ENCODE results near the gene MLXIP. TPM values are rescaled to one million over a fixed set of nuclear protein-coding genes. Genes with fewer than 3 reads are reported as not detected.
A peak's percentile ranks its signal among the peaks of the same experiment; 100 is the strongest.
"Not testable (repeated sequence)": the region's sequence is repeated elsewhere in the genome, so short reads cannot be mapped to it uniquely, and the experiment has no call there.

MLXIP gene
- total RNA-seq, 4 donors from 2014 or later: 34.0 to 70.1 (median 46.2) TPM

DNA sequence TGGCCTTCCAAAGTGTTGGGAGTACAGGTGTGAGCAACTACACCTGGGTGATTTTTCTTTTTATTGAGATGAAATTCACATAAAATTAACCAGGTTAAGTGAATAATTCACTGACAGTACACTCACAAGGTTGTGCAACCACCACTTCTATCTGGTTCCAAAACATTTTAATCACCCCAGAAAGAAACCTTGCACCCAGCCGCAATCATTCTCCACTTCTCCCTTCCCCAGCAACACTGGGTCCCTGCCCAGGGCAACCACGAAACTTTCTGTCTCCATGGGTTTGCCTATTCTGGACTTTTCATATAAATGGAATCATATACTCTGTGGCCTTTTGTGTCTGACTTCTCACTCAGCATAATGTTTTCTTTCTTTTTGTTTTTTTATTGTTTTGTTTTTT, 26.3 kb upstream of the MLXIP start:
- no peak for DNase-seq
- WGBS, 2 donors: 88 to 94% methylated on average over 2 of the region's 2 CpGs
- intact Hi-C loops (cut with DNase I): loop anchor here (5.0 kb wide), 1 partner anchor 145 kb away; no protein-coding TSS in a partner anchor
- Histone ChIP-seq H3K36me3 (no peaks in the 10 kb centered on the region), H3K27ac (no peak overlapping the region), H3K4me1 (peaks cover 0 to 9% of the 10 kb centered on the region in 2 donors), H3K9me3 (no peaks in the 10 kb centered on the region), H3K27me3 (no peaks in the 10 kb centered on the region), H3K4me3 (replicated peaks in 1 of 3) (no peak overlapping the region)
- no peak for TF ChIP-seq POLR2A (IDR thresholded peaks at IDR 0.05)
- TF ChIP-seq, protein P1, sequence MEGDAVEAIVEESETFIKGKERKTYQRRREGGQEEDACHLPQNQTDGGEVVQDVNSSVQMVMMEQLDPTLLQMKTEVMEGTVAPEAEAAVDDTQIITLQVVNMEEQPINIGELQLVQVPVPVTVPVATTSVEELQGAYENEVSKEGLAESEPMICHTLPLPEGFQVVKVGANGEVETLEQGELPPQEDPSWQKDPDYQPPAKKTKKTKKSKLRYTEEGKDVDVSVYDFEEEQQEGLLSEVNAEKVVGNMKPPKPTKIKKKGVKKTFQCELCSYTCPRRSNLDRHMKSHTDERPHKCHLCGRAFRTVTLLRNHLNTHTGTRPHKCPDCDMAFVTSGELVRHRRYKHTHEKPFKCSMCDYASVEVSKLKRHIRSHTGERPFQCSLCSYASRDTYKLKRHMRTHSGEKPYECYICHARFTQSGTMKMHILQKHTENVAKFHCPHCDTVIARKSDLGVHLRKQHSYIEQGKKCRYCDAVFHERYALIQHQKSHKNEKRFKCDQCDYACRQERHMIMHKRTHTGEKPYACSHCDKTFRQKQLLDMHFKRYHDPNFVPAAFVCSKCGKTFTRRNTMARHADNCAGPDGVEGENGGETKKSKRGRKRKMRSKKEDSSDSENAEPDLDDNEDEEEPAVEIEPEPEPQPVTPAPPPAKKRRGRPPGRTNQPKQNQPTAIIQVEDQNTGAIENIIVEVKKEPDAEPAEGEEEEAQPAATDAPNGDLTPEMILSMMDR (IDR thresholded peaks at IDR 0.05): no peak

DNA sequence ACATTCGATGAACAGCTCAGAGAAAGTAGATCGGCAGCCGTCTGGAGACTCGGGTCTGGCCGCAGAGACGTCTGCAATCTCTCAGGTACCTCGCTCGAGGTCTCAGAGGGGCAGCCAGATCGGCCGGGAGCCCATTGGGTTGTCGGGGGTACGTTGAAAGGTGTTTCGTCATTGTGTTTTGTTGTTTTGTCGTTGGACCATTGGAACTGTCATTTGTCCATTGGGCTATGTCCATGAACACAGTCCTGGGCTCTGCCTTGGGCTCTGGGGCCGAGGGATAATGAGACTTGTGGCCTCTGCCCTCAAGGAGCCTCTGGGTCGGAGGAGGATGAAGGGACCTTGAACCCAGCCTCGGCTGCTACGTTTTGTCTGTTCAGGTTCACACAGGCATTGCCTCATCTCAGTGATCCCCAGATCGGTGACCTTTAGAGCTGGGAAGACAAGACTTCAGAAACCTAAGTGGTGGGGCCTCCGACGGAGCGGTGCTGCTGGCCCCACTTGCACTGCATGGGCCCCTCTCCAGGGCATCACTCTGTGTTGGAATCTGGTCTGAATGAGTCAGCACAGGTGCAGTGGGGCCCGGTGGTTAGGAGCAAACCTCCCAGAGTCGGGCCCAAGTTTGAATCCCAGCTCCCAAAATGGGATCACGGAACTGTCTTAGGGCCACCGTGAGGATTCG, 23.6 kb upstream of the MLXIP start:
- H3K9me3 ChIP-seq: no peaks in the 10 kb centered on the region
- H3K4me1 ChIP-seq: peaks cover 0 to 9% of the 10 kb centered on the region in 2 donors
- H3K4me3 ChIP-seq (replicated peaks in 1 of 3): no peak overlapping the region
- H3K27ac ChIP-seq: no peak overlapping the region
- DNase-seq: no peak
- intact Hi-C loops (cut with DNase I): loop anchor here (5.0 kb wide), 1 partner anchor 142 kb away; no protein-coding TSS in a partner anchor
- no peak for TF ChIP-seq POLR2A (IDR thresholded peaks at IDR 0.05)
- TF ChIP-seq, protein P1 (IDR thresholded peaks at IDR 0.05): no peak
- no peaks in the 10 kb centered on the region for H3K27me3 ChIP-seq
- H3K36me3 ChIP-seq: no peaks in the 10 kb centered on the region
- 94% methylated on average over 26 to 27 of the region's 27 CpGs for WGBS, 2 donors

DNA sequence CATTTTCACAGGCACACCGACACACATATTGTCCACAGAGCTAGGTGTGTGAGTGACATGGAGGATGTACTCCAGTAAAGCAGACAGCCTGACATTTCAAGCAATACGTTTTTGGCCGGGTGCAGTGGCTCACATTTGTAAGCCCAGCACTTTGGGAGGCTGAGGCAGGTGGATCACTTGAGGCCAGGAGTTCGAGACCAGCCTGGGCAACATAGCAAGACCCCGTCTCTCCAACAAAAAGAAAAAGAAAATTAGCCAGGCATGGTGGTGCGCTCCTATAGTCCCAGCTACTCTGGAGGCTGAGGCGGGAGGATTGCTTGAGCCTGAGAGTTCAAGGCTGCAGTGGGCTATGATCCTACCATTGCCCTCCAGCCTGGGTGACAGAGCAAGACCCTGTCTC, 22.1 kb upstream of the MLXIP start:
- H3K36me3 ChIP-seq; H3K27ac ChIP-seq; H3K4me3 ChIP-seq (replicated peaks in 1 of 3); H3K4me1 ChIP-seq; H3K27me3 ChIP-seq; H3K9me3 ChIP-seq; DNase-seq: not testable (repeated sequence)
- 97 to 99% methylated on average over 7 of the region's 7 CpGs for WGBS, 2 donors
- intact Hi-C loops (cut with DNase I): loop anchor here (2.0 kb wide), 1 partner anchor 64 kb away; no protein-coding TSS in a partner anchor

DNA sequence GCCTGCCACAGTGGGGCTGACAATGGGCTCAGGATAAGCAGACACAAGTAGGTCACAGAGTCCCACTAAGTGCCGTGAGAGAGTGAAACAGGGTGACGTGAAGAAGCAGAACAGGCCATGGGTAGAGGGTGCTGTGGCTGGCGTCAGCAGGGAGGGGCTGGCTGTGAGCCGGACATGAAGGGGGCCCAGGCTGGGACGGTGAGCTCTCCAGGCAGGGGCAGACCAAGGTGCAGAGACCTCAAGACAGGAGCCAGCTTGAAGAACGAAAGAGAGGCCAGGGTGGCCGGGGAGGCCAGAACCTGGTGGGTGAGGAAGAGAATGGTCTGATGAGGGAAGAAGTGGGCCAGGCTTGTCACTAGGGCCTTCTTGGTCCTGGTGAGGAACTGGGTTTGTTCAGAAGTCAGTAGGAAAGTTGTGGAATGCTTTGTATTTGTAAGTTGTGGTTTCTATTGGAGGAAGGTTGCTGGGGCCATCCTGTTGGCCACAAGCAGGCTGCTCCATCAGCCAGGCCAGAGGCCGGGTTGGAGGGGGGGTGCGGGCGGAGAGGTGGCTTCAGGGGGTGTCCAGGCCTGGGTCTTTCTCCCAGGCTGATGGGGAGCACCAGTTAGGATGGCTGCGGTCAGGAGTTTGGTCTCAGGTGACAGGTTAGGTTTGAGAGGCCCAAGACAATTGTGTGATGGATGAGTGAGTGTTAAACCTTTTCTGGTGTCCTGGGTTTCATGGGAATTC, 21.4 kb upstream of the MLXIP start:
- peaks cover 3 to 14% of the 10 kb centered on the region in 2 donors for H3K4me1 ChIP-seq
- peak overlapping the region in 1 of 3 donors; percentile 12 for H3K27ac ChIP-seq
- TF ChIP-seq, protein P1 (IDR thresholded peaks at IDR 0.05): no peak
- TF ChIP-seq POLR2A (IDR thresholded peaks at IDR 0.05): no peak
- no peaks in the 10 kb centered on the region for H3K27me3 ChIP-seq
- no peak for DNase-seq
- intact Hi-C loops (cut with DNase I): loop anchor here (2.0 kb wide), 1 partner anchor 64 kb away; no protein-coding TSS in a partner anchor
- H3K36me3 ChIP-seq: no peaks in the 10 kb centered on the region
- no peak overlapping the region for H3K4me3 ChIP-seq (replicated peaks in 1 of 3)
- 93% methylated on average over 10 to 11 of the region's 11 CpGs for WGBS, 2 donors
- H3K9me3 ChIP-seq: no peaks in the 10 kb centered on the region

DNA sequence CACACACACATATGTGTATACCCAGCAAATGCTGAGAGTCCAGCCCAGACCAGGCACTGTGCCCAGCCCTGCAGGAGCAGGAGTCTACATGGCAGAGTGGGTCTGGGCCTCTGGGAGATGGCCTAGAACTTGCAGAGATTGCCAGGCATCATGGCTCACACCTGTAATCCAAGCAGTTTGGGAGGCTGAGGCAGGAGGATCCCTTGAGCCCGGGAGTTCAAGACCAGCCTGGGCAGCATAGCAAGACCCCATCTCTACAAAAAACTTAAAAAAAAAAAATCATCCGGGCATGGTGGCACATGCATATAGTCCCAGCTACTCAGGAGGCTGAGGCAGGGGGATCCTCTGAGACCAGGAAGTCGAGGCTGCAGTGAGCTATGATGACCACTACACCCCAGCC, 20.8 kb upstream of the MLXIP start:
- Histone ChIP-seq H3K4me1 (peaks cover 9 to 20% of the 10 kb centered on the region in 2 donors), H3K27me3 (no peaks in the 10 kb centered on the region), H3K36me3 (no peaks in the 10 kb centered on the region), H3K4me3 (replicated peaks in 1 of 3) (no peak overlapping the region), H3K9me3 (no peaks in the 10 kb centered on the region), H3K27ac (no peak overlapping the region)
- WGBS, 2 donors: 97 to 99% methylated on average over 3 of the region's 3 CpGs
- intact Hi-C loops (cut with DNase I): loop anchor here (2.0 kb wide), 1 partner anchor 63 kb away; no protein-coding TSS in a partner anchor
- TF ChIP-seq, protein P1 (IDR thresholded peaks at IDR 0.05): no peak
- no peak for TF ChIP-seq POLR2A (IDR thresholded peaks at IDR 0.05)
- no peak for DNase-seq
